ENCODE measurements around the gene TBATA. TPM values are rescaled to one million over a fixed set of nuclear protein-coding genes. Genes with fewer than 3 reads are reported as not detected.

The TBATA gene
- total and polyA plus RNA-seq, 4 experiments from 2014 or later, result not detected

DNA sequence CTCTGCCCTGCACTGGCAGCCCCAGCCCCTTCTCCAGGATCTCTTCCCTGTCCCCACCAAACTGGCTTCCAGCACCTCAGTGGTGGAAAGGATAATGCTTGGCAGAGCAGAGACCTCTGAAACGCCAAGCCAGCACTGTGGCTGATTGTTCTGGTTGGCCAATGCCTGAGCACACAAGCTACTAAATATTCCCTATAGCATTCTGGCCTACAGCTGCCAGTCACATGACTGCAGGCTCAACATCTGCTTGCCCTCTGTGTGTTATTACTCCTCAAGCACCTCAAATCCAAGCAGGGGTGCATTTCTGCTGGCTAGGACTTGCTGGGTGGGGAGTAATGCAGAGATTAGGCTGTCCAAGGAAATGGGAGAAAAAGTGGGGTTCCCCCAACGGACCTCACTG lies 6.1 kb downstream of the TBATA start:
- Mint-ChIP-seq H3K4me3 (no peak overlapping the region), H3K9me3 (peaks cover 0 to 1% (median 0%) of the 10 kb centered on the region in 8 donors), H3K27ac (no peak overlapping the region), H3K4me1 (no peaks in the 10 kb centered on the region), H3K36me3 (no peaks in the 10 kb centered on the region), H3K27me3 (peaks cover 0 to 4% of the 10 kb centered on the region in 2 donors)
- no peak for DNase-seq
- Histone ChIP-seq H3K36me3 (ENCODE audit: insufficient read depth, low read length) (no peaks in the 10 kb centered on the region), H3K4me3 (ENCODE audit: low read length in 2 of 2) (no peak overlapping the region), H3K27me3 (ENCODE audit: insufficient read depth, low read length) (no peaks in the 10 kb centered on the region), H3K9me3 (ENCODE audit: control insufficient read depth in 1 of 2, low read length in 2 of 2) (no peaks in the 10 kb centered on the region), H3K4me1 (ENCODE audit: insufficient read depth, low read length) (no peaks in the 10 kb centered on the region), H3K27ac (ENCODE audit: low read depth, low read length) (no peak overlapping the region)
- intact Hi-C loops (cut with micrococcal nuclease), result no loop called here
- CTCF ChIA-PET (ENCODE audit: partially characterized antibody), result no interaction called here
- POLR2A ChIA-PET (ENCODE audit: partially characterized antibody), result no interaction called here

- Mint-ChIP-seq H3K27me3 (peaks cover 0 to 4% of the 10 kb centered on the region in 2 donors), H3K9me3 (peaks cover 0 to 1% (median 0%) of the 10 kb centered on the region in 8 donors), H3K36me3 (no peaks in the 10 kb centered on the region), H3K4me1 (no peaks in the 10 kb centered on the region), H3K4me3 (no peak overlapping the region), H3K27ac (no peak overlapping the region)
- H3K27ac ChIP-seq (ENCODE audit: low read depth, low read length), result no peak overlapping the region
- no peaks in the 10 kb centered on the region for H3K9me3 ChIP-seq (ENCODE audit: control insufficient read depth in 1 of 2, low read length in 2 of 2)
- intact Hi-C loops (cut with micrococcal nuclease), result no loop called here
- ChIA-PET POLR2A (ENCODE audit: partially characterized antibody) (no interaction called here), CTCF (ENCODE audit: partially characterized antibody) (no interaction called here)
- H3K4me3 ChIP-seq (ENCODE audit: low read length in 2 of 2), result no peak overlapping the region
- no peaks in the 10 kb centered on the region for H3K4me1 ChIP-seq (ENCODE audit: insufficient read depth, low read length)
- no peaks in the 10 kb centered on the region for H3K36me3 ChIP-seq (ENCODE audit: insufficient read depth, low read length)
- no peaks in the 10 kb centered on the region for H3K27me3 ChIP-seq (ENCODE audit: insufficient read depth, low read length)
- DNase-seq, result no peak
Observed at GRCh38 chr10:70778267-70778924, 6.8 kb downstream of the TBATA start.

GRCh38 chr10:70777063-70777875 lies 7.9 kb downstream of the TBATA start:
- Histone ChIP-seq H3K9me3 (ENCODE audit: control insufficient read depth in 1 of 2, low read length in 2 of 2) (no peaks in the 10 kb centered on the region), H3K27me3 (ENCODE audit: insufficient read depth, low read length) (no peaks in the 10 kb centered on the region), H3K36me3 (ENCODE audit: insufficient read depth, low read length) (no peaks in the 10 kb centered on the region), H3K27ac (ENCODE audit: low read depth, low read length) (no peak overlapping the region), H3K4me3 (ENCODE audit: low read length in 2 of 2) (no peak overlapping the region), H3K4me1 (ENCODE audit: insufficient read depth, low read length) (no peaks in the 10 kb centered on the region)
- peaks cover 0 to 1% (median 0%) of the 10 kb centered on the region in 8 donors for H3K9me3 Mint-ChIP-seq
- CTCF ChIA-PET (ENCODE audit: partially characterized antibody), result no interaction called here
- no peak for DNase-seq
- no peaks in the 10 kb centered on the region for H3K4me1 Mint-ChIP-seq
- intact Hi-C loops (cut with micrococcal nuclease), result no loop called here
- POLR2A ChIA-PET (ENCODE audit: partially characterized antibody), result no interaction called here
- peaks cover 0 to 1% of the 10 kb centered on the region in 2 donors for H3K27me3 Mint-ChIP-seq
- H3K36me3 Mint-ChIP-seq, result no peaks in the 10 kb centered on the region
- no peak overlapping the region for H3K4me3 Mint-ChIP-seq
- no peak overlapping the region for H3K27ac Mint-ChIP-seq

- CTCF ChIA-PET (ENCODE audit: partially characterized antibody), result no interaction called here
- Histone ChIP-seq H3K27ac (ENCODE audit: low read depth, low read length) (no peak overlapping the region), H3K9me3 (ENCODE audit: control insufficient read depth in 1 of 2, low read length in 2 of 2) (no peaks in the 10 kb centered on the region), H3K36me3 (ENCODE audit: insufficient read depth, low read length) (no peaks in the 10 kb centered on the region), H3K4me1 (ENCODE audit: insufficient read depth, low read length) (no peaks in the 10 kb centered on the region), H3K4me3 (ENCODE audit: low read length in 2 of 2) (no peak overlapping the region), H3K27me3 (ENCODE audit: insufficient read depth, low read length) (no peaks in the 10 kb centered on the region)
- intact Hi-C loops (cut with micrococcal nuclease), result no loop called here
- H3K36me3 Mint-ChIP-seq, result no peaks in the 10 kb centered on the region
- POLR2A ChIA-PET (ENCODE audit: partially characterized antibody), result no interaction called here
- H3K4me3 Mint-ChIP-seq, result no peak overlapping the region
- no peak overlapping the region for H3K27ac Mint-ChIP-seq
- peaks cover 0 to 1% (median 0%) of the 10 kb centered on the region in 8 donors for H3K9me3 Mint-ChIP-seq
- H3K4me1 Mint-ChIP-seq, result no peaks in the 10 kb centered on the region
- H3K27me3 Mint-ChIP-seq, result peaks cover 0 to 1% of the 10 kb centered on the region in 2 donors
- DNase-seq, result no peak
Observed at GRCh38 chr10:70776455-70777005, 8.6 kb downstream of the TBATA start.

DNA sequence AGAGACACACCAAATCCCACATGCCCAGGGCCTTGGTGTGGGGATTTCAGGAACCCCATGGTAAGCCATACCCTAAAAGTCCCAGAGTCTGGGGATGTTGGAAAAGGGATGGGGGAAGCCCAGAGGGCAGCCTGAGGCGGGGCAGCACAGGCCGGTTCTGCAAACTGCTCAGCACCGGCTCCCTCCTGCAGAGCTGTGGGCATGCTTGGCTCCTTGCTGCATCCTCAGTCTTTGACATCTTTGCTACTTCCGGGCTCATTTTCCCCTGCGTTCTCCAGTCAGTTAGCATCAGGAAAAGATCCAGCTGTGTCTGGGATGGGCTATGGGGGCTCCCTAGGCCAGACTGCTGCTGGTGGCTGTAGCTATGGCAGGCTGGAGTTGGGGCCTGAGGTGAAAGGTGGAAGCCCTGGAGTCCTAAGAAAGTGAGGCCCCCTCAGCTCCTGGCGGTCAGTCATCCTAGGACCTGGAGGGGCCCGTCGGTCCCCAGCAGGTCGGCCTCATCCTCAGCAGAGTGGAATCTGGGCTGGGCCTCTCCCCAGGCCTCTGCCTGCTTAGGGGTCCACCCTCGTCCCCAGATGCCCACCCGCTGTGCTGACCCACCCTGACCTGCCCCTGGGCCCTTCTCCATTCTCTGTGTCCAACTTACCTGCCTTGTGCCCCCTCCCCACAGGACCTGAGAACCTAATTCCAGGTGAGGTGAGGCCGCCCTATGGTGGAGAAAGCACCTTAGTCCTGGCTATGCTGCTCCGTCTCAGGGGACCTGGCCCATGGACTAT lies 9.3 kb downstream of the TBATA start:
- Mint-ChIP-seq H3K27ac (no peak overlapping the region), H3K36me3 (no peaks in the 10 kb centered on the region), H3K4me1 (no peaks in the 10 kb centered on the region), H3K27me3 (no peaks in the 10 kb centered on the region), H3K4me3 (no peak overlapping the region), H3K9me3 (peaks cover 0 to 1% (median 0%) of the 10 kb centered on the region in 8 donors)
- ChIA-PET POLR2A (ENCODE audit: partially characterized antibody) (no interaction called here), CTCF (ENCODE audit: partially characterized antibody) (no interaction called here)
- H3K27ac ChIP-seq (ENCODE audit: low read depth, low read length), result no peak overlapping the region
- H3K9me3 ChIP-seq (ENCODE audit: control insufficient read depth in 1 of 2, low read length in 2 of 2), result no peaks in the 10 kb centered on the region
- no peak for DNase-seq
- no peaks in the 10 kb centered on the region for H3K36me3 ChIP-seq (ENCODE audit: insufficient read depth, low read length)
- H3K4me3 ChIP-seq (ENCODE audit: low read length in 2 of 2), result no peak overlapping the region
- no peaks in the 10 kb centered on the region for H3K4me1 ChIP-seq (ENCODE audit: insufficient read depth, low read length)
- H3K27me3 ChIP-seq (ENCODE audit: insufficient read depth, low read length), result no peaks in the 10 kb centered on the region
- intact Hi-C loops (cut with micrococcal nuclease), result no loop called here

DNA sequence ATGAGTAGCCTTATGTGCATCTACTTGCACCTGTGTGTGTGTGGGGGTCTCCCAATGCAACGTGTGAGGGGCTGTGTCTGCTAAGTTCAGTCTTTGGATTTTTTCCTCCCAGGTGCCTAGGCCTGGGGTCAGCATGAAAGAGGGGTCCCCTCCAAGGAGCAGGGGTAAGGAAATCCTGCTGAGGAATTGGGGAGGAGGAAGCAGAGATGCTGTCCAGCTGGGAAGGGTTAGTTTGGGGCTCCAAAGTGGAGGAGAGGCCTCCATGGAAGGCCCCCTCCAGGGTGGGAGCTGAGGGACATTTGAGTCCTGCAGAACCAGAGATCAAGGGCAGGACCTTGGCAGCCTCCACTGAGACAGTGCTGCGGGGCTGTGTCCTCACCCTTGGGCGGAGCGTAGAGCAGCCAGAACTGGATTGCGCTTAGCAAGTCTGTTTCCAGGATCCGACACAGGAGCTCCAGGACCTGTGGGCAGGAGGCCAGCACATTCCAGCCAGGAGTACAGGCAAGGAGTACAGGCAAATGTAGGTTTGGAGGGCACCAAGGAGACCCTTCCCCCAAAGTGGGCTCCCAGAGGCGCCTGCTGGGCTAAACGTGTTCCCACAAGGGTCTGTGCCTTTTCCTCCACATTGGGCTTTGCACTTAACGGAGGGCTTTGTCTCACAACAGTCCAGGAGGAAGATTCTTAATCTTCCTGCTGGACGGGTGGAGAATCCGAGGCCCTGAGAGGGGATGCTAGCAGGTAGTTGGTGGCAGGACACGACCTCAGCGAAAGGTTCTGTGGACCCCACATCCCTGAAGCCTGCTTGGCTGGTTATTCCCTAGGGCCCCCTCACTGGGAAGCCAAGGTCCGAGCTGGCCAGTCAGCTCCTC lies 10.1 kb downstream of the TBATA start:
- no peak for DNase-seq
- Histone ChIP-seq H3K36me3 (ENCODE audit: insufficient read depth, low read length) (no peaks in the 10 kb centered on the region), H3K27ac (ENCODE audit: low read depth, low read length) (no peak overlapping the region), H3K4me3 (ENCODE audit: low read length in 2 of 2) (no peak overlapping the region), H3K9me3 (ENCODE audit: control insufficient read depth in 1 of 2, low read length in 2 of 2) (no peaks in the 10 kb centered on the region), H3K27me3 (ENCODE audit: insufficient read depth, low read length) (no peaks in the 10 kb centered on the region), H3K4me1 (ENCODE audit: insufficient read depth, low read length) (no peaks in the 10 kb centered on the region)
- CTCF ChIA-PET (ENCODE audit: partially characterized antibody), result no interaction called here
- Mint-ChIP-seq H3K4me1 (no peaks in the 10 kb centered on the region), H3K27ac (no peak overlapping the region), H3K4me3 (no peak overlapping the region), H3K27me3 (no peaks in the 10 kb centered on the region), H3K36me3 (no peaks in the 10 kb centered on the region), H3K9me3 (peaks cover 0 to 1% (median 0%) of the 10 kb centered on the region in 8 donors)
- POLR2A ChIA-PET (ENCODE audit: partially characterized antibody), result no interaction called here
- intact Hi-C loops (cut with micrococcal nuclease), result no loop called here
